OCI-LY7 (cell line): Measurements from ENCODE around the gene CH25H.

Source experiments
- EZH2phosphoT487 ChIP-seq: fragments of 200-600 bp; sonication (generic); IDR thresholded peaks from 2 replicates; pipeline ENCODE4 v1.6.1; 2018; ENCODE audit warnings: low read depth, borderline replicate concordance, mild to moderate bottlenecking, mixed run types, antibody characterized with exemption, low read length, moderate library complexity, mixed read lengths
- TF ChIP-seq, protein P1 (sequence below): fragments of 200-600 bp; sonication (generic); conservative IDR thresholded peaks from 2 replicates; pipeline ENCODE4 v1.5.1; 2014; ENCODE audit warnings: mild to moderate bottlenecking, antibody characterized with exemption, low read length, moderate library complexity, mixed read lengths

DNA sequence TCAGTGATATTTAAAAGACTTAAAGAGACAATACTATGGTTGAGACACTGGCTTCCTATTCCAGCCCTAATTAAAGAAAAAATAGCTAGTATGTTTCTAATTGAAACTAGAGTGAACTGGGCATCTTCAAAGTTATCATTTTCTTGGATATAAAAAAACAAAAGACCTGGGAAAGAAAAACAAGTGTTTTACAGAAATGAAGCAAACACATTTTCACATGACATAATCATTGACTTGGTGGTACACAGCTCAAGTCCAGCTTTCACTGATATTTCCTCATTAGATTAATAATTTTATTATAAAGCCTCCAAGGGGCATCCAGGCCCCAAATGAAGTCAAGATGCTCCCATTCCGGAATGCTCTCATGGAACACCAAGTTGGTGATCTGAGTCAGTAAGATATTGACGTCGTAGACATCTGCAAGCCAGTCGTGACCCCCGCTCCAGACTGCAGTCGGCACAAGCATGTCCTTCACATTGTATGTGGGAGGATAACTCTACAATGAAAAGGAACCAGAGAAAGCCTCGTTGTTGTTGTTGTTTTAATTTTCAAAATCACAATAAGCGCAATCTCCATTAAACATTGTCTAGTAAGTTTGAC is 7.5 kb upstream of the CH25H start:
- TF ChIP-seq, protein P1, sequence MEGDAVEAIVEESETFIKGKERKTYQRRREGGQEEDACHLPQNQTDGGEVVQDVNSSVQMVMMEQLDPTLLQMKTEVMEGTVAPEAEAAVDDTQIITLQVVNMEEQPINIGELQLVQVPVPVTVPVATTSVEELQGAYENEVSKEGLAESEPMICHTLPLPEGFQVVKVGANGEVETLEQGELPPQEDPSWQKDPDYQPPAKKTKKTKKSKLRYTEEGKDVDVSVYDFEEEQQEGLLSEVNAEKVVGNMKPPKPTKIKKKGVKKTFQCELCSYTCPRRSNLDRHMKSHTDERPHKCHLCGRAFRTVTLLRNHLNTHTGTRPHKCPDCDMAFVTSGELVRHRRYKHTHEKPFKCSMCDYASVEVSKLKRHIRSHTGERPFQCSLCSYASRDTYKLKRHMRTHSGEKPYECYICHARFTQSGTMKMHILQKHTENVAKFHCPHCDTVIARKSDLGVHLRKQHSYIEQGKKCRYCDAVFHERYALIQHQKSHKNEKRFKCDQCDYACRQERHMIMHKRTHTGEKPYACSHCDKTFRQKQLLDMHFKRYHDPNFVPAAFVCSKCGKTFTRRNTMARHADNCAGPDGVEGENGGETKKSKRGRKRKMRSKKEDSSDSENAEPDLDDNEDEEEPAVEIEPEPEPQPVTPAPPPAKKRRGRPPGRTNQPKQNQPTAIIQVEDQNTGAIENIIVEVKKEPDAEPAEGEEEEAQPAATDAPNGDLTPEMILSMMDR: no peak
- no peak for TF ChIP-seq EZH2phosphoT487
